HG02798 (cell line): ENCODE data around the gene GIT1.

Experiments
- ATAC-seq: cut with Tn5 transposase; IDR thresholded peaks from one replicate; pipeline ENCODE4 v1.9.1; 2021; ENCODE audit warnings: mild to moderate bottlenecking; ENCODE audit not compliant: unreplicated experiment, poor library complexity

Gene GIT1

GRCh38 chr17:29546830-29547229 is 42.6 kb downstream of the GIT1 start:
- ATAC-seq: no peak

DNA sequence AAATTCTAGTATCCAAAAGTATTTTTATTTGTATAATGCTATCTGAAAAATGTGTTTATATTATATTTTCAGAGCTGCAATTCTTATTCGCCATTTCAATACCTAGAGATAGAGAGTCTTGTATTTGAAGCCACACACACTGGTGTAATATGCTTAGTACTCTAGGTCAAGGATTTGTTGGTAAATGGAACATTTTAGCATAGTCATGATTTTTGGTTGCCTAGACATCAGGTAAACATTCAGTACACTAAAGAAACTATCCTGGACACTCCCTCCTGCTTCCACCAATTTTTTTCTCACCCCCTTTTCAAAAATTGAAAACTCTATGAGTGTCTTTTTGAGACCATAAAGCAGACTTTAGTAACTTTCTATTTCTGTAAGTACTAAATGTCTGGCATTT is 43.4 kb downstream of the GIT1 start:
- ATAC-seq: no peak

GRCh38 chr17:29544066-29544465 is 45.4 kb downstream of the GIT1 start:
- ATAC-seq: no peak

DNA sequence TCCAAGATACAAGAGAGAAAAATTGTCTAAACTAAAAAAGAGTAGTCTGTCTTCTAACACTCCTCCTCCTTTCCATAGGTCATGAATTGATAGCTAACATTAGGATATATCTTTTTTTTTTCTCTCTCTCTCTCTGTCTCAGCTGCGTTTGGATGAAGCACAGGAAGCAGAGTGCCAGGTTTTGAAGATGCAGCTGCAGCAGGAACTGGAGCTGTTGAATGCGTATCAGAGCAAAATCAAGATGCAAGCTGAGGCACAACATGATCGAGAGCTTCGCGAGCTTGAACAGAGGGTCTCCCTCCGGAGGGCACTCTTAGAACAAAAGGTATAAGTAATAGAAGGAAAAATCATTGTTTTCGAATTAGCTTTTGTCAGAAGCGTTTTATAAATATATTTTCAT is 55.5 kb downstream of the GIT1 start:
- ATAC-seq: no peak

DNA sequence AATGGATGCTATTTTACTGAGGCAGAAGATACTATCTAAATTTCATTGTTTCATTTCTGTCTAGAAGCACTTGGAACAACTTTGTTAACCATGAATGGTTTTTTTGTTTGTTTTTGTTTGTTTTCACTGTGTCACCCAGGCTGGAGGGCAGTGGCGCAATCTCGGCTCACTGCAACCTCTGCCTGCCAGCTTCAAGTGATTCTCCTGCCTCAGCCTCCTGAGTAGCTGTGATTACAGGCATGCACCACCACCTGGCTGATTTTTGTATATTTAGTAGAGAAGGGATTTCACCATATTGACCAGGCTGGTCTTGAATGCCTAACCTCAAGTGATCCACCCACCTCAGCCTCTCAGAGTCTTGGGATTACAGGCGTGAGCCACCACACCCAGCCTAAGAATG is 63.1 kb downstream of the GIT1 start:
- no peak for ATAC-seq

DNA sequence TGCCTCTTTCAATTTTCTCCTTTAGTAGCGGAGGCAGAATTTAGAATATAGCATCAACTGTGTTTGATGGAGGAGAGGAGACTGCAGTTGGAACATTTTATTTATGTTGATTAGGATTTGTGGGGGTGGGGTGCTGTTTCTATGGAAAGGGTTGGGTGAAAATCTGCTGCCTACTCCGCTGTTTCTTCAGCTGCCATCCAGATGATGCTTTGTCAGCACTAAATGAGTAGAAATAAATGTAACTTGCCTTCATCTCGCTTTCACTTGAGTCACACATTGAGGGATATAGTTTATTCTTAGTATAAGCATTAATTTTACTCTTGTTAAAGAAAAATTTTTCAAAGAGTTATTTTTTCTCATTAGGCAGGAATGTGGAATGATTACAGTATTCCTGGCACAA is 64.8 kb downstream of the GIT1 start:
- no peak for ATAC-seq
